HepG2 (cell line): ENCODE results near the gene CEP44. TPM values are rescaled to one million over a fixed set of nuclear protein-coding genes. Genes with fewer than 3 reads are reported as not detected.

ENCODE experiments used
- ATF7 ChIP-seq, 2 experiments: fragments of 450-650 bp in 1 of 2; sonication (generic) in 1 of 2; formaldehyde crosslinking in 1 of 2; IDR thresholded peaks; 2 replicates each; pipeline versions ENCODE4 v1.4.0 to v1.6.1; 2016 to 2020; ENCODE audit warnings: antibody characterized with exemption in 1 of 2, mild to moderate bottlenecking in 1 of 2, missing genetic modification reagents in 1 of 2
- CC2D1A ChIP-seq: sonication (generic); formaldehyde crosslinking; IDR thresholded peaks from 2 replicates; pipeline ENCODE4 v1.8.1; 2023; ENCODE audit warnings: mild to moderate bottlenecking, missing genetic modification reagents
- EZH2 ChIP-seq: conservative IDR thresholded peaks from 2 replicates; pipeline ENCODE4 v1.6.1; 2012; ENCODE audit warnings: mild to moderate bottlenecking, low read depth, low read length, moderate library complexity
- FOXA1 ChIP-seq, 2 experiments: fragments of 450-650 bp in 1 of 2; sonication (generic) in 1 of 2; formaldehyde crosslinking in 1 of 2; IDR thresholded peaks; 2 replicates each; pipeline versions ENCODE4 v1.4.0 to v1.6.1; 2016 to 2020; ENCODE audit warnings: missing genetic modification reagents in 1 of 2
- KAT8 ChIP-seq: IDR thresholded peaks from 2 replicates; pipeline ENCODE4 v1.6.1; 2016; ENCODE audit warnings: missing genetic modification reagents, missing compliant biosample characterization
- KDM2A ChIP-seq: sonication (generic); formaldehyde crosslinking; IDR thresholded peaks from 2 replicates; pipeline ENCODE4 v1.4.0; 2020; ENCODE audit warnings: low read depth, missing genetic modification reagents, borderline replicate concordance
- MED1 ChIP-seq: sonication (generic); formaldehyde crosslinking; IDR thresholded peaks from 2 replicates; pipeline ENCODE4 v1.4.0; 2020; ENCODE audit warnings: missing genetic modification reagents
- POLR2AphosphoS5 ChIP-seq: IDR thresholded peaks from 2 replicates; pipeline ENCODE4 v1.6.1; 2012; ENCODE audit warnings: low read depth, low read length
- RFXAP ChIP-seq: sonication (generic); formaldehyde crosslinking; IDR thresholded peaks from 2 replicates; pipeline ENCODE4 v1.4.0; 2020; ENCODE audit warnings: missing genetic modification reagents, borderline replicate concordance
- SIN3A ChIP-seq: IDR thresholded peaks from 2 replicates; pipeline ENCODE4 v1.6.1; 2011; ENCODE audit warnings: low read depth, mild to moderate bottlenecking, control low read depth, low read length, borderline replicate concordance
- SKI ChIP-seq: fragments of 450-650 bp; IDR thresholded peaks from one replicate; pipeline ENCODE4 v1.6.1; 2018; ENCODE audit warnings: mild to moderate bottlenecking; ENCODE audit not compliant: partially characterized antibody
- STAT6 ChIP-seq: sonication (generic); formaldehyde crosslinking; IDR thresholded peaks from 2 replicates; pipeline ENCODE4 v1.4.0; 2020; ENCODE audit warnings: missing genetic modification reagents, mild to moderate bottlenecking, borderline replicate concordance
- UBTF ChIP-seq: sonication (generic); formaldehyde crosslinking; IDR thresholded peaks from 2 replicates; pipeline ENCODE4 v1.4.0; 2020; ENCODE audit warnings: mild to moderate bottlenecking, missing genetic modification reagents
- XRCC5 ChIP-seq: fragments of 200-400 bp; formaldehyde crosslinking; optimal IDR thresholded peaks from 2 replicates; pipeline ENCODE3; 2017; ENCODE audit warnings: mild to moderate bottlenecking, low read length
- ZNF180 ChIP-seq: sonication (generic); formaldehyde crosslinking; IDR thresholded peaks from 2 replicates; pipeline ENCODE4 v1.4.0; 2020; ENCODE audit warnings: low read depth, missing genetic modification reagents, borderline replicate concordance
- ZNF513 ChIP-seq: sonication (generic); formaldehyde crosslinking; conservative IDR thresholded peaks from 2 replicates; pipeline ENCODE4 v1.5.0; 2020; ENCODE audit warnings: missing genetic modification reagents
- ZNF768 ChIP-seq: sonication (generic); formaldehyde crosslinking; IDR thresholded peaks from 2 replicates; pipeline ENCODE4 v1.4.0; 2020; ENCODE audit warnings: missing genetic modification reagents
- ZNF782 ChIP-seq: sonication (generic); formaldehyde crosslinking; IDR thresholded peaks from 2 replicates; pipeline ENCODE4 v1.4.0; 2020; ENCODE audit warnings: missing genetic modification reagents, mild to moderate bottlenecking, borderline replicate concordance
- ZSCAN30 ChIP-seq: sonication (generic); formaldehyde crosslinking; IDR thresholded peaks from 2 replicates; pipeline ENCODE4 v1.5.0; 2020; ENCODE audit warnings: mild to moderate bottlenecking, missing genetic modification reagents
- polyA plus RNA-seq, 8 experiments: library from polyadenylated mRNA; depleted of rRNA in 3 of 8; stranded (reverse) in 7 of 8; unstranded in 1 of 8; fragments of >200 nt; fragmentation: Illumina TruSeq in 4 of 8; extraction: Trizol in 4 of 8; gene quantifications; 2 replicates each; pipeline versions ENCODE4 v1.2.1 to v1.2.3, GENCODE V29; 2011 to 2016; ENCODE audit warnings: low read depth in 4 of 8, missing spikeins in 1 of 8, mixed read lengths in 1 of 8; ENCODE audit not compliant: insufficient read depth in 1 of 8
- total RNA-seq, 5 experiments: library from RNA; depleted of rRNA; stranded (reverse); fragments of >200 nt; fragmentation: Illumina TruSeq; extraction: Trizol; gene quantifications; 2 replicates each; pipeline ENCODE4 v1.2.3, GENCODE V29; 2016; ENCODE audit warnings: low read depth in 1 of 5

The CEP44 gene
- total and polyA plus RNA-seq, 2 of the 13 experiments (the other 11 are each of a cell fraction or from before 2014, with no cell fraction given) = 5.5 to 11.9 TPM

- TF ChIP-seq POLR2AphosphoS5 (peak; percentile 75), ZNF513 (CRISPR knock-in tag) (no peak), SKI (no peak), RFXAP (CRISPR knock-in tag) (peak; percentile 85), UBTF (CRISPR knock-in tag) (peak; percentile 56), KDM2A (CRISPR knock-in tag) (peak; percentile 69; the same call in 1 of the 2 replicates), XRCC5 (peak; percentile 29), CC2D1A (CRISPR knock-in tag) (no peak), FOXA1 (IDR thresholded peaks at IDR 0.05) (no peak), FOXA1 (CRISPR knock-in tag; IDR thresholded peaks at IDR 0.05) (no peak), STAT6 (0 out of 2 replicates have a peak, but pooled peaks have one; percentile 59), ZNF180 (CRISPR knock-in tag) (peak; percentile 56; the same call in 1 of the 2 replicates), ATF7 (IDR thresholded peaks at IDR 0.05) (no peak), ATF7 (CRISPR knock-in tag; IDR thresholded peaks at IDR 0.05) (no peak), SIN3A (peak; percentile 83; the same call in 1 of the 2 replicates), ZNF782 (CRISPR knock-in tag) (no peak), MED1 (CRISPR knock-in tag) (peak; percentile 47; the same call in 1 of the 2 replicates), ZNF768 (CRISPR knock-in tag) (0 out of 2 replicates have a peak, but pooled peaks have one; percentile 43), ZSCAN30 (CRISPR knock-in tag) (no peak), KAT8 (CRISPR knock-in tag) (peak; percentile 96), EZH2 (no peak)
Measured at GRCh38 chr4:174283507-174284471, at the start of gene CEP44, which contains the start of gene FBXO8 (continued).
